Keratinocyte (primary cell): ENCODE measurements around the gene NASP. TPM values are rescaled to one million over a fixed set of nuclear protein-coding genes. Genes with fewer than 3 reads are reported as not detected.

Source experiments
- DNase-seq: peaks from one replicate; pipeline ENCODE4 v3.0.0-alpha.2; 2011; ENCODE audit warnings: low read depth, missing footprints, low spot score
- FAIRE-seq: peaks from 2 replicates; lab custom pipeline; 2011; peaks lifted over from hg19 to GRCh38; lab: Jason Lieb, UNC
- H2AFZ ChIP-seq: 2 replicates; pipeline ENCODE4 v1.6.0; 2012; ENCODE audit warnings: low read length, control low read depth, inconsistent platforms; ENCODE audit not compliant: control insufficient read depth
- H3K27ac ChIP-seq: 2 replicates; pipeline ENCODE4 v1.5.1; 2011; ENCODE audit warnings: low read length; ENCODE audit not compliant: control insufficient read depth, insufficient read depth
- H3K27me3 ChIP-seq: 3 replicates; pipeline ENCODE4 v1.6.0; 2011; ENCODE audit warnings: low read length; ENCODE audit not compliant: control insufficient read depth, insufficient read depth; ENCODE audit errors: extremely low read depth
- H3K36me3 ChIP-seq, 2 experiments: 2 replicates in 1 of 2; 3 replicates in 1 of 2; pipeline ENCODE4 v1.5.1; 2011; ENCODE audit warnings: low read length in 2 of 2, mild to moderate bottlenecking in 1 of 2; ENCODE audit not compliant: control insufficient read depth in 2 of 2, insufficient read depth in 2 of 2; ENCODE audit errors: extremely low read depth in 1 of 2
- H3K4me1 ChIP-seq: 3 replicates; pipeline ENCODE4 v1.5.1; 2011; ENCODE audit warnings: low read length; ENCODE audit not compliant: control insufficient read depth, insufficient read depth; ENCODE audit errors: extremely low read depth
- H3K4me2 ChIP-seq: 3 replicates; pipeline ENCODE4 v1.6.0; 2011; ENCODE audit warnings: low read depth, low read length; ENCODE audit not compliant: control insufficient read depth, insufficient read depth; ENCODE audit errors: extremely low read depth
- H3K4me3 ChIP-seq, 3 experiments: fragments of 200-600 bp in 1 of 3; sonication (generic) in 1 of 3; 2 replicates in 2 of 3; 3 replicates in 1 of 3; pipeline ENCODE4 v1.5.1; 2011 to 2016; ENCODE audit warnings: low read length in 3 of 3, mild to moderate bottlenecking in 3 of 3, control low read depth in 2 of 3, inconsistent platforms in 1 of 3, low read depth in 1 of 3, mixed read lengths in 1 of 3, mixed run types in 1 of 3, moderate library complexity in 1 of 3; ENCODE audit not compliant: control insufficient read depth in 2 of 3, insufficient read depth in 2 of 3; ENCODE audit errors: extremely low read depth in 1 of 3
- H3K79me2 ChIP-seq: 2 replicates; pipeline ENCODE4 v1.6.0; 2012; ENCODE audit warnings: low read length; ENCODE audit not compliant: control insufficient read depth, insufficient read depth
- H3K9ac ChIP-seq: 3 replicates; pipeline ENCODE4 v1.6.0; 2011; ENCODE audit warnings: low read length; ENCODE audit not compliant: control insufficient read depth, insufficient read depth; ENCODE audit errors: extremely low read depth
- H3K9me1 ChIP-seq: 3 replicates; pipeline ENCODE4 v1.6.0; 2011; ENCODE audit warnings: low read length; ENCODE audit not compliant: control insufficient read depth, insufficient read depth; ENCODE audit errors: extremely low read depth
- H3K9me3 ChIP-seq: 2 replicates; pipeline ENCODE4 v1.5.1; 2012; ENCODE audit warnings: low read depth, low read length; ENCODE audit not compliant: control insufficient read depth
- H4K20me1 ChIP-seq: 3 replicates; pipeline ENCODE4 v1.6.0; 2011; ENCODE audit warnings: low read length; ENCODE audit not compliant: control insufficient read depth, insufficient read depth; ENCODE audit errors: extremely low read depth
- CTCF ChIP-seq, 3 experiments: IDR thresholded peaks in 1 of 3; conservative IDR thresholded peaks in 1 of 3; optimal IDR thresholded peaks in 1 of 3; 2 replicates in 2 of 3; 3 replicates in 1 of 3; pipeline versions ENCODE3 to v1.5.1; 2011; ENCODE audit warnings: low read length in 3 of 3, mild to moderate bottlenecking in 3 of 3, moderate library complexity in 2 of 3, control low read depth in 1 of 3, inconsistent platforms in 1 of 3; ENCODE audit not compliant: insufficient read depth in 2 of 3; ENCODE audit errors: extremely low read depth in 1 of 3
- EZH2 ChIP-seq: IDR thresholded peaks from one replicate; pipeline ENCODE4 v1.6.1; 2012; ENCODE audit warnings: inconsistent platforms, mild to moderate bottlenecking, low read length, moderate library complexity
- dilution Hi-C: fragments of 300-500 bp; cut with MboI; formaldehyde crosslinking; loops from one replicate; pipeline ENCODE4 v1.7.0; 2020; ENCODE audit warnings: low sequenced_read_pairs; ENCODE audit not compliant: extremely low pct_ligation_motif_present
- polyA plus RNA-seq, 5 experiments: library from polyadenylated mRNA; depleted of rRNA in 3 of 5; stranded (reverse) in 3 of 5; stranded (forward) in 1 of 5; unstranded in 1 of 5; fragments of >200 nt; gene quantifications; 1 replicate in 1 of 5; 2 replicates in 3 of 5; 3 replicates in 1 of 5; pipeline versions ENCODE4 v1.2.1 to v1.2.3, GENCODE V29; 2011 to 2012; ENCODE audit warnings: missing spikeins in 2 of 5, low read depth in 1 of 5, low replicate concordance in 1 of 5

NASP gene
- polyA plus RNA-seq, 1 donor (not counting 4 experiments of a cell fraction or from before 2014, with no cell fraction given) = 61.7 TPM

GRCh38 chr1:45554198-45554597, 29.6 kb upstream of the NASP start:
- peaks cover 4 to 6% of the 10 kb centered on the region in 2 experiments for H3K36me3 ChIP-seq
- FAIRE-seq (no peak), DNase-seq (no peak)
- TF ChIP-seq CTCF (optimal IDR thresholded peaks at IDR 0.05 in 1 of 3, IDR thresholded peaks at IDR 0.05 in 1 of 3, conservative IDR thresholded peaks at IDR 0.05 in 1 of 3; ENCODE audit: extremely low read depth in 1 of 3, insufficient read depth in 2 of 3, low read length in 3 of 3) = no peak
- no peak for TF ChIP-seq EZH2
- no peak overlapping the region for H3K4me2 ChIP-seq
- no peak overlapping the region for H3K9ac ChIP-seq
- peaks cover 11% of the 10 kb centered on the region for H3K79me2 ChIP-seq
- dilution Hi-C loops = no loop called here
- no peaks in the 10 kb centered on the region for H3K9me1 ChIP-seq
- no peak overlapping the region for H3K27ac ChIP-seq
- no peaks in the 10 kb centered on the region for H4K20me1 ChIP-seq
- H3K9me3 ChIP-seq = no peaks in the 10 kb centered on the region
- peaks cover 28% of the 10 kb centered on the region for H3K4me1 ChIP-seq
- no peak overlapping the region for H3K4me3 ChIP-seq
- H3K27me3 ChIP-seq = no peaks in the 10 kb centered on the region
- no peak overlapping the region for H2AFZ ChIP-seq

- no peak overlapping the region for H2AFZ ChIP-seq
- H3K36me3 ChIP-seq = peaks cover 10 to 14% of the 10 kb centered on the region in 2 experiments
- no peaks in the 10 kb centered on the region for H3K9me1 ChIP-seq
- peak overlapping the region; percentile 47 for H3K4me2 ChIP-seq
- no peak overlapping the region for H3K9ac ChIP-seq
- no peak for FAIRE-seq
- H3K27ac ChIP-seq = peak overlapping the region; percentile 0
- H3K4me3 ChIP-seq = no peak overlapping the region
- dilution Hi-C loops = no loop called here
- DNase-seq = no peak
- H3K79me2 ChIP-seq = peaks cover 2% of the 10 kb centered on the region
- no peaks in the 10 kb centered on the region for H3K27me3 ChIP-seq
- H3K4me1 ChIP-seq = peaks cover 13% of the 10 kb centered on the region
- no peaks in the 10 kb centered on the region for H3K9me3 ChIP-seq
- H4K20me1 ChIP-seq = no peaks in the 10 kb centered on the region
- TF ChIP-seq CTCF (optimal IDR thresholded peaks at IDR 0.05 in 1 of 3, IDR thresholded peaks at IDR 0.05 in 1 of 3, conservative IDR thresholded peaks at IDR 0.05 in 1 of 3; ENCODE audit: extremely low read depth in 1 of 3, insufficient read depth in 2 of 3, low read length in 3 of 3) (no peak), EZH2 (no peak)
Measured at GRCh38 chr1:45557422-45557944, 26.4 kb upstream of the NASP start.
